Activated CD4-positive, CD25-positive, alpha-beta regulatory T cell treated with anti-CD3 and anti-CD28 coated beads, Interleukin-2, amount 50 U/mL, for 16 hours (primary cell): Measurements from ENCODE around the gene TP73.

ENCODE experiments used
- DNase-seq: peaks from one replicate; pipeline ENCODE4 v3.0.0-alpha.2; 2020; ENCODE audit warnings: low read depth, low spot score

The TP73 gene

DNA sequence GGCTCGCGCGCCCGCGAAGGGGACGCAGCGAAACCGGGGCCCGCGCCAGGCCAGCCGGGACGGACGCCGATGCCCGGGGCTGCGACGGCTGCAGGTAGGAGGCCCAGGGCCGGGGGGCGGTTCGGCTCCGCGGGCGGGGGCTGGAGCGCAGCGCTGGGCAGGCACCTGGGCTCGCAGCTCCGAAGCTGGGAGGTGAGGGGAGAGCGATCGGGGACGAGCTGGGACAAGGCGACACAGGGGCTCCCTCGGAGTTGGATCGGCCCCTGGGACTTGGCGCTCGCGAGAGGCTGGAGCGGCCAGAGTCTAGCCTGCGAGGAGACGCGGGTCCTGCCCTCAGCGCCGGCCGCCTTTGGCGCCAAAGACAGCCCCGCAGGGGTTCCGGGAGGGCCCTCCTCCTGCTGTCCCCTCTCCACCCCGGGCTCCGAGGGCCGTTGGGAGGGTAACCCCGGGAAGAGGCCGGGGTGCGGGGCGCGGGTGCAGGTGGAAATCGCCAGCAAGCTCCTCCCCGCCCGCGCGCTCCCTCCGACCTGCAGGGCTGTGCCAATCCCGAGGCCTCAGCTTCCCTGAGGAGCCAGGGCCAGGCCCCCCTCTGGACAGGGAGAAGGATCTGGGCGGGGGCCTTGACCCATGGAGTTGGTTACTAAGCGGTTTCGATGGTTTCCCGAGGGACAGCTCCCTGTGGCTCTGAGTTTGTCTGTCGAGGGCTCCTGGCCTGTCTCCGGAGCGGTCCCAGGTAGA lies 401 bp downstream of the TP73 start:
- DNase-seq, result no peak

DNA sequence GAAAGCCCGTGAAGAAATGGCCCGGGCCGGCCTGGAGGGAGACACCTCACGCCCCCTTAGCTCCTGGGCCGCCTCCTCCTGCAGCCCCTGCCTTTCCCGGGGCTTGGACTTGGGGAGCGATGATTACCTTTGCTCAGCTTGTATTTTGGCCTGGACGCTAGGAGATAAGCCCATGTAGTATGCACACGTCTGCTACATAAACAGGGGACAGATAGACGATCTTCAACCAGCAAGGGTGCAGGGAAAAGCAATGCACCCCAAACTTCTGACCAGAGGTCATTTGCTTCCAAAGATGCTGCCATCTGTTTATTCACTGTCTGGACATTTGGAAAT lies 936 bp downstream of the TP73 start:
- DNase-seq, result no peak

DNA sequence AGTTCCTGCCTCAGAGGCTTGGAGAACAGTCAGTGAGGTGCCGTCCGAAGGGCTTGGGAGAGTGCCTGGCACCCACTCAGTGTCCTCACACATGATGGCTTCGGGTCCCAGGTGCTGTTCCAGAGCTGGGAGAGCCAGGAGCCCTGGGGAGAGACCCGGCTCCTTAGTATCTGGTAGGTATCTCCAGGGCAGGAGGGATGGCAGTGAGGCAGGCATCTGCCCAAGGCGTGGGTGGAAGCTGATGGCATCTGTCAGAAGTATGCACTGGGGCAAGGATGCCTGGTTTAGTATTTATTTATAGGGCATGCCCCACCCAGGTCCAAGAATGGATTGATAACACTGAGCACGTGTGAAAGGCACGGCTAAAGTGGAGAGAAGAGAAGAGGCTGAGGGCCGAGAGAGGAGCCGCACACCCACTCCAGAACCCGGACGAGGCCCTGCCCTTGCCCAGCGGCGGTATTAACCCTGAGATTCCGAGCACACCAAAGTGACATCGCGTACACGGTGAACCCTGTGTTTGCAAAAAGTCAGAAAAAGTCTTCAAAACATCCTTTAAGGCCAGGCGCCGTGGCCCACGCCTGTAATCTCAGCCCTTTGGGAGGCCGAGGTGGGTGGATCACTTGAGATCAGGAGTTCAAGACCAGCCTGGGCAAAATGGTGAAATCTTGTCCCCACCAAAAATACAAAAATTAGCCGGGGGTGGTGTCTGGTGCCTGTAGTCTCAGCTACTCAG lies 2.4 kb downstream of the TP73 start:
- DNase-seq, result no peak

DNA sequence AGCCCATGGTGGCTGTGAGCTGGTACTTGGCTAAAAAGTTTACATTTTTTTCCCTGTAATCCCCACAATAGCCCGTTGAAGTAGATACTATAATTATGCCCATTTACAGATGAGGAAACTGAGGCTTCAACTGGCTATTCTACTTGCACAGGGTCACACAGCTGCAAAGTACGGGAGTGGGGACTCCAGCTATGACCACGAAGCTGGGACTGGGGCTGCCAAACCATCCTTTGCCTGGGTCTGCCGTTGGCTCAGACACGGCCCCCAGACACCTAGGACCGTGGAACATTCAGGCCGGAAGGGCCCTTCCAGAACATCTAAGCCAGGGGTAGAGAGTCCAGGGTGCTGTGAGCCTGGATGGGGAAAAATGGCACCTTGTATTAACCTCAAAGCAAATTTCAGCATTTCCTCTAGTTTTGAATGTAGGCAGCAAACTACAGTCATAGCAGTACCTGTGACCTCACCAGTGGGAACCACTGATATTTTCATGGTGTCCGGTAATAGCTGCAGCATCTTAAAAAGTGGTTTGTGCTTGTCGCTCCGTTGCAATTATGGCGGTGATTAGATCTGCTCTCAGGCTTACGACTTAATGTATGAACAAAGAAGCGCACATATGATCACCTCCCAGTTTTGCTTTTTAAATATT lies 4.3 kb downstream of the TP73 start:
- DNase-seq, result no peak

DNA sequence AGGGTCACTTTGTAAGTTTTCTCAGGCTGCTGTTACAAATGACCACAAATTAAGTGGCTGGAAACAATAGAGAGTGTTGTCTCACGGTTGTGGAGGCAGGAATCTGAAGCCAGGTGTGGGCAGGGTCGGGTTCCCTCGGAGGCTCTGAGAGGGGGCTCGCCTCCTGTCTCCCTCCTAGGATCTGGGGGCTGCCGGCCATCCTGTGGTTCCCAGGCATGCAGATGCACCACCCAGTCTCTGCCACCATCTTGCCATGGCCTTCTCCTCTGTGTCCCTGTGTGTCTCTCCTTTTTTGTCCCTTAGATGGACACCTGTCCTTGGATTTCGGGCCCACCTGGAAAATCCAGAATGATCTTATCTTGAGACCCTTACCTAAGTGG lies 4.8 kb downstream of the TP73 start:
- no peak for DNase-seq

DNA sequence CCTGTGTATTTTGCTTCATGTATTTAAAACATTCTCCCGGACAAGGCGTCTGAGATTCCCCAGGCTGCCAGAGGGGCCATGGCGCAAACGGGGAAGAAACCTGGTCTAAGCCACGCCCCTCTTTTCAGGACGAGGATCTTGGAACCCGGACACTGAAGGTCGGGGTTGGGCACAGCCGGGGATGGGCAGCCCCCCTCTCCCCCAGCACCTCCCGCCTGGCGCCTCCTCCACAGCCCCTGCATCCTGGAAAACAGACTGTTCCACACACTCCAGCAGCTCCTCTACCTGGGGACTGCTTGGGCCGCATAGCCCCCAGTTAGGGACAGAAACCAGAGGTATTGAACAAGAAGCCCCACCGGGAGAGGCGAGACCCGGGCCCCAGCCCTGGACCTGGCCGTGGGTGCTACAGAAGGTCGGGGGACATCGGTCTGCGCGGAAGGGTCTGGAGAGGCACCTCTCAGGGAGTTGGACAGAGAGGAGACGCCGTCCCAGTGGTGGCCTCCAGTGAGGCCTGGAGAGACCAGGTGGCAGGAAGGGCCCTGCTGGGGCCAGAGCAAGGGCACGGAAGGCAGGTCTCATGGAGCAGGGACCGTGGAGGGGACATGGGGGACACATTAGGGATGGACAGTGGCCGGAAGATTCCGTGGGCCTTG lies 5.4 kb downstream of the TP73 start:
- no peak for DNase-seq

DNA sequence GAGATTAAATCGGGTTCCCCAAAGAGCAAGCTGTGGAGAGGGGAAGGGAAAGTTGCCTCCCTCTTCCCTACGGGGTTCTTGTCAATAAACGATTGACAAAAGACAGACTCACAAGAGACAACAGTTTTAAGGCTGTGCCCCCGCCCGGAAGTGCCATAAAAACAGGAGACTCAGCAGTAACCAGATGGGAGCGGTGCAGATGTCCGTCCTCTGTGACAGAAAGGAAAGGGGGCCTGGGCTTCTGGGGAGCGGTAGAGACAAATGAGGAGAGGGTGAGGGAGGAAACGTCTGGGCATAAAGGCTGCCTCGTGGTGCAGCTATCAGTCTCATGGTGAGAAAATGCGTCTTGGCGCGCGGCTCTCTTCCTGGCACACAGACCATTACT lies 5.9 kb downstream of the TP73 start:
- no peak for DNase-seq

DNA sequence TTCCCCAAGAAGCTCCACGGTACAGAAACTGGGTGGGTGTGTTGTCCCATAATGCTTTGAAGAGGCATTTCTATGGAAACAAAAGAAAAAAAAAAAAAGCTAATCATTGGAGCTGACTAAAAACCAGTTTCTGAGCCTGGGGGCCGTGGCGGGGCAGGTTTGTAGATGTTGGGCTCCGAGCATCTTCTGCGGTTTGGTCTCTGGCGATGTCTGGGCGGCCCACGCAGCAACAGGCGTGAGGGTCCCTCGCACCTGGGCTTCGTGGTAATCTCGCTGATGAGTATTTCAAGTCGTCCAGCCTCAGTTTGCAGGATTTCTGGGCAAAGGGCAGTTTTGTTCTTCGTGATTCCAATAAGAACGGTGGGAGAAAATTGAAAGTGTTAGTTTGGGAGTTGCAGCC lies 6.8 kb downstream of the TP73 start:
- DNase-seq, result no peak

DNA sequence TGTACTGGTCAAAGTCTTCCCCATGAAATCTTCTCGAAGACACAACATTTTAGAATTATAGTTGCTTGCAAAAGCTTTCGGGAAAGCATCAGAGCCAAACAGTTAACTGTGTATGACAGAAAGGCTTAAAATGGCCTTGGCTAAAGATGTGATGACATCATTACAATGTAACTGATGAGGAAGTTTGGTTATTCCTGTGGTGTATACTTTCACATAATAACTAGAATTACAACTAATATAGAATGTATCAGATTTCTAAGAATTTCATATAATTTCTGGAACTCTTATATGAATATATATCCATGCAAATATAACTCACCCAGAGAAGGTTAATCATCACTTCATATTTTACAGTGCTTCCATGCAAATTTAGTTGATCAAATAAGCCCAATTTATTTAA lies 8.4 kb downstream of the TP73 start:
- DNase-seq, result no peak

DNA sequence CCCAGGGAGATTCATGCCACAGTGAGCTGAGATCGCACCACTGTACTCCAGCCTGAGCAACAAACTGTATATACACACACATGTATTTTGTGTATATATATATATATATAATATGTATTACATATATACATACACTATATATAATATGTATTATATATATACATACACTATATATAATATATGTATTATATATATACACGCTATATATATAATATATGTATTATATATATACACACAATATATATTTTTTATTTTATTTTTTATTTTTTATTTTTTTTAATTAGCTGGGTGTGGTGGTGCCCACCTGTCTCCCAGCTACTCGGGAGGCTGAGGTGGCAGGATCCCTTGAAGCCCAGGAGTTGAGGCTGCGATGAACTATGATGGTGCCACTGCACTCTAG lies 9.3 kb downstream of the TP73 start:
- no peak for DNase-seq

DNA sequence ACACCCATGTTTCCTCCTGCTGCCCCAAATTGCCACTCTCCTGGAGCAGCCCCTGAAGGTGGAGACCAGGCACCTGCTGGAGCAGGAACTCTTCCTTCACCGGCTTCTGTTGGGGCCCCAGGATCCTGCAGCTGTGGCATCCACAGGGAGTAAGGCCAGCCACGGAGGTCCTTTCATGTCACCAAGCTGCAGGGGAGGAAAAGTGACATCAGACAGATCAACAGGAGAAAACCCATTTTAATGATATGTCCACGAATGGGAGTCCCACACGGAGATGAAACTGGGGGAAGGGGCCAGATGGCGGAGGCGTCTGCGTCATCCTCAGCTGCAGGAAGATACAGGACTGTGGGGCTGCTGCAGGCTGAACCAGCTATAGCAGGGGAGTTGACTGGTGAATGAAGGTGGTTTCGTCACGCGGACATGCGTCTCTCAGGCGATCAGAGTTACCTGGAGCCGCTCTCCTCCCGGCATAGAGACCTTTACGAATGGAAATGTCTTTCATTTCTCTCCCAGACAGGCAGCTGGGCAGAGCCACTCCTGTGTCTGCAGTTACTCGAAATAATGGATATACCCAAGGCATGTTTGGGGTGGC lies 9.9 kb downstream of the TP73 start:
- DNase-seq, result no peak

DNA sequence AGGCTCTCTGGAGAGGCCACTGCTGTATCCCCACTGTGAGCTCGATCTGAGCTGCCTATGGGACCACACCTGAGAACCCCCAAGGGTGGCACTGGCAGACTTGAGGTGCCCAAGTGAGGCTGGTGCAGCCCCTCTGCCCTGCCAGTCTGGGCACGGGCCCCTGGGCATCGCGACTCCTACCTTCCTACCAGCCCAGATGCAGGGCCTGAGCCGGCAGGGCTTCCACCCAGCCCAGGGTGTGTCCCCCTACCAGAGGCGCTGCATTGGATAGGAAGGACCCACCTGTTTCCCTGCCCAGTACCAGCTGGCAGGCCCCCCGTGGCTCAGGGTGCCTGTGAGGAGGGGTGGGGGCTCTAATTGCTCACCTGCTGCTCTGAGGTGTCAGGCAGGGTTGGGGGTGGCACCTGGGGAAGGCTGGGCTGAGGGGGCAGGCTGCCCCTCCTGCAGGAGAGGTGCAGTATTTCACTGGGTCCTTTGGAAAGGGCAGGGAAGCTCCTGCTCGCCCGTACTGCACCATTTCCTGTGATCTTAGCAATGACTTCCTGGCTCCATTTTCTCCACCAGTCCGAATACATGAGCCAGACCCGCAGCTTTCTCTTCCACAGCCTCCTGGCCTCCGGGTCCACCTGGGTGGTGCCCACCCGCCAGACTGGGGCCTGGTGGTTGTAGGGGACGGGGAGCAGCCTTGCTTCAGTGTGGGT lies 11.8 kb downstream of the TP73 start:
- DNase-seq, result no peak

DNA sequence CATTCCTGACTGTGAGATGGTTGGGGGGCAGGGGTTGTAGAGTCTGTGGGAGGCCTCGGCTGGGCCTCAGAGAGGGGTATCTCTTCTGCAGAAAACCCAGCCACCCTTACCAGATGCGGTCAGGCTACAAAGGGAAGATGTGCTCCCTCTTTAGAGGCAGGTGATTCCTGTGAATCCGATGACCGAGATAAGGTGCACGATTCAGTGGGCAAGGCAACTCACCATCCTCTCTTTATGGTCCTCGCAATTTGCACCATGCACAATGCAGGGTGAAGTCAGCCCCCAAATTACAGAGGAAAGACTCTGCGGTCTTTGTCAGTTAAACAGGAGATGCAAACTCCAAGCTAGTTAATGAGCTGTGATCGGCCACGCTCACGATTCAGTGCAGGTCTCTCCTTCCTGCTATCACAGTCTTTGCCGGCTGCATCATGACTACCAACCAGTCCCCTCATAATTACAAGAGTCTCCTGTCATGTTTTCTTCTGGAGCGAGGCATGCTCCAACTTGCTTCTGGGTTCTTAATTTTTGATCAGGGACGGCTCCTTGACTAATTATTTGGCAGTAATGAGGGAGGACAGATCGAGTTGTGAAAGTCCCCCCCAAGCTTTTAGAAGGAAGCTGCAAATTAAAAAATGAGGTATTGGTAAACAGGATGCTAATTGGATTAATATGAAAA lies 12.5 kb downstream of the TP73 start:
- no peak for DNase-seq

DNA sequence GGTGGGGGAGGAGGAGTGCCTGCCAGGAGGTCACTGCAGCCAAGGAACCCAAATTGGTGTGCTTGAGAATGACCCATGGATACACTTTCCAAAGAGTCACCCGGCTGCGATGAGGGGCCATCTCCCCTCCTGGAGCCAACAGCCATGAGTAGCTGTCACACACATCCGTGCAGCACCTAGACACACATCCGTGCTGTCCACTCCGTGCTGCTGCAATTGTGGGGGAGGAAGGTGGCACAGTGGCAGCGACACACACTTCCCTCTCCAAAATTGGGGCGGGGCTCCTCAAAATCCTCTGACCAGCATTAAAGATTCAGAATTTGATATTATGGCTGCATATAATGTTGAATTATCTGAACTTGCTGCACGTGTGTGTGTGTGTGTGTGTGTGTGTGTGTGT lies 15.8 kb downstream of the TP73 start:
- DNase-seq, result no peak

DNA sequence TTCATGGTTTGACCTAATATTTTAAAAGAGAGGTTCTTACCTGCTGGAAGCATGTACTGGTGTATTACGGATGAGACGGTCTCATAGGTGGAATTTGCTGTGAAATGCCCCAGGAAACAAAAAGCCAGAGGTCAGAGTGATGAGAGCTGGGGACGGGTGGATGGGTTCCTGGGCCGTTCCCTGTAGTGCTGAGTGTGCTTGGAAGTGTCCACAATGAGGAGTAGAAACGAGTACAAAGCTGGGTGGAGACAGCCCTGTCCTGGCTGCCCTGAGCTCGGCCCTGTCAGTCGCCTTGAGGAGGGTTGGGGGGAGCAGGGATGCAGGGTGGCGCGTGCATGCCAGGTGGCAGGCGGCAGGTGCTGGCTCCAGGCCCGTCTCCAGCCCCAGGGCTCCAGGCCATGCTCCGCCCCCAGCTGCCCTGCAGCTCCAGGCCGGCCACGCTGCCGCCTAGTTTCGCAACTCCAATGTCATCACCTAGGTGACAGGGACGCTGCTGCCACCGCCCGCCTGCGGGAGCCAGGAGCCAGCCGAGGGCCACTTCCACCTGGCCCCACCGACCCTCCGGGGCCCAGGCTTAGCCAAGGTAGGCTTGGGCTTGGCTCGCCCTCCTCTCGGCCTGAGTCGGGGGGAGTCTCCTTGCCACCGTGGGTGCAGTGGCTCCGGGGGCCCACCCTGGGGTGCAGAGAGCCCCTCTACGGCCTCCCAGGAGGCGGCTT lies 16.4 kb downstream of the TP73 start:
- DNase-seq, result no peak

DNA sequence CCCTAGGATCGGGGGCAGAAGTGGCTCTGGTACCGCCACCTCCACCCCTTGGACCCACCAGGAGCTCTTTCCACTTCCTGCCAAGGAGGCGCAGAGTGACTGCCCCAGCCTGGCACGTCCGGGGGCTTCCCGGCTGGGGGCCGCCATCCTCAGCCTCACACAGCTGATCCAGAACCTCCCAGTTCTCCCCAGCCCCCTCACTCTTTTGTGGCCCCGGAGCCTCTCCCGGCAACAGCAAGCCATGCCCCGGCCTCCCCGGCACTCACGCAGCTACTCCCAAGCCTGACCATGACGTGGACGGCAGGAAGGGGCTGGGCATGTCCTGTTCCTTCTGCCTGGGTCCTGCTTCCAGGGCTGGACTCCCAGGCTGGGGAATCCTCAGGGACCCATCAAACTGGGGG lies 17.1 kb downstream of the TP73 start:
- no peak for DNase-seq

DNA sequence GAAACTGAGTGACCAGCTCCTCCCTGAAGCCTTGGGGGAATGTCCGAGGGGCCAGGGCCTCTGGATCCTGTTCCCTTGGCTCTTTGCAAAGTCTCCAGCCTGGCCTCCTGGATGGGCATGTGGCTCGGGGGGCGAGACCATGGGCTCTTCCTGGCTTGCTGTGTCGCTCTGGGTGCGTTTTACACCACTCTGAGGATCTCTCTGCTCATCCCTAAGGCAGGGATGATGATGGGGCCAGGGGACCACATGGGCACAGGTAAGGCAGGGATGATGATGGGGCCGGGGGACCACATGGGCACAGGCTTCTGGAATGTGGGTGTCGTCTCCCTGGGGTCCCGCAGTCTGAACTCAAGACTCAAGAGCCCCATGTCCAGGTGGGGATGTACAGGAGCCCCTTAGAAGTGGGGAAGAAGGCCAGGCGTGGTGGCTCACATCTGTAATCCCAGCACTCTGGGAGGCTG lies 17.7 kb downstream of the TP73 start:
- no peak for DNase-seq

DNA sequence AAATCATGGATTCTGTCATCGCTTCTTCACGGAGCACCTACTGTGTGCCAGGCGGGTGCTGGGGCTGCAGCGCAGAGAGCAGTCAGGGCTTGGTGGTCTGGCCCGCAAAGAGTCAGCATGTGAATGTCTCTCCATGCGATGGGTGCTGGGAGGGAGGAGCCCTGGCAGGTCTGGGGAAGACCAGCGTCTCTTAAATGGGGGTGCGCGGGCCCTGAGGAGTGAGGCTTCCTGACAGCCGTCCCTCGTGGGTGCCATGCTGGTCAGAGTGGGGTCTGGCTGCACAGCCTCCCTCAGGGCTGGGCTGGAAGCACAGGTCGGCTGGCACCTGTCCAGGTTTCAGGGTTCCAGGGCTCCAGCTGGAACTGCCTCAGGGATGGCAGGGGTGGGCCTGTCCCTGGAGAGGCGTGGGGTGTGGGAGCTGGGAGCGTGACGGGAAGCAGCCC lies 18.5 kb downstream of the TP73 start:
- DNase-seq, result no peak

DNA sequence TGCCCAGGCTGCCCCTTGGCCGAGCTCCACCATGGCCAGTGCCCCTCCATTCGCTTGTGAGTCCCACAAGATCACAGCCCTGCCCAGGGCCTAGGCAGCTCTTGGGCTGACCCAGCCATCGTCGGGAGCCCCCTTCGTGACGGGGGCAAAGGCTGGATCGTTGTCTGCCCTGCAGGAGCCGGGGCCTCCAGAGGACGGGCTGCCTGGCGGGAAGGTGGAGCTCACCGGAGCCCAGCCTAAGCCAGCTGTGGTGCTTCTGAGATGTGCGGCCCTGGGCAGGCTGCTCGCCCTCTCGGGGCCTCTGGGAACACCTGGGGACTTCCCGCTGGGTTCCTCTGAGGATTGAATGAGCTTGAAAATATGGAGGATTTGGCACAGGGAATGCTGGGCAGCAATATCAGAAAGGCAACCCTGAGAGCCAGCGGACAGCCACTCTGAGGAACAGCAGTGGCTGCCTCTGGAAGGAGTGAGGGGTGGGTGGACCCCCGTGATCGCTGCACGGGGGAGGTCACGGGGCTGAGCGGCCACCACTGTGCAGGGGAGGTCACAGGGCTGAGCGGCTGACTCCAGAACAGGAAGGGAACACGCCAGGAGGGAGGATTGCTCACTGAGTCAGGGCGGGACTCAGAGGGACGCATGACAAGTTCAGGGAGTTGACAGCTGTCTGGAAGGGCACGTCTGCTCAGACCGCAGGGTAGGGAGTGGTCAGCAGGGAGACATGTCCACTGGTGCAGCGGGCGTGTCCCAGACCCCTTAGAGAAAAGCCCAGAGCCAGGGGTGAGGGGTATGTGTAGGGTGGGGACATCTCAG lies 19.3 kb downstream of the TP73 start:
- DNase-seq, result no peak
